ENCODE measurements around the gene MED15.

GRCh38 chr22:20459152-20459542 is 48.3 kb upstream of the MED15 start:
- TF ChIP-seq CTCF (conservative IDR thresholded peaks at IDR 0.05; ENCODE audit: low read depth in 2 of 2) (no peak), POLR2AphosphoS5 (IDR thresholded peaks at IDR 0.05; ENCODE audit: low read depth) (no peak), EZH2 (IDR thresholded peaks at IDR 0.05; ENCODE audit: low read depth, unreplicated experiment) (no peak), REST (IDR thresholded peaks at IDR 0.05; ENCODE audit: unreplicated experiment) (no peak), EZH2phosphoT487 (IDR thresholded peaks at IDR 0.05; ENCODE audit: unreplicated experiment) (no peak), ZNF114 (CRISPR knock-in tag; IDR thresholded peaks at IDR 0.05) (no peak), CREB1 (CRISPR knock-in tag; IDR thresholded peaks at IDR 0.05; ENCODE audit: low read depth) (no peak)
